ENCODE measurements around the gene CCPG1. TPM values are rescaled to one million over a fixed set of nuclear protein-coding genes. Genes with fewer than 3 reads are reported as not detected.

The CCPG1 gene
- total and polyA plus RNA-seq, 2 of the 13 experiments (the other 11 are each of a cell fraction or from before 2014, with no cell fraction given), result 16.1 to 19.5 TPM

DNA sequence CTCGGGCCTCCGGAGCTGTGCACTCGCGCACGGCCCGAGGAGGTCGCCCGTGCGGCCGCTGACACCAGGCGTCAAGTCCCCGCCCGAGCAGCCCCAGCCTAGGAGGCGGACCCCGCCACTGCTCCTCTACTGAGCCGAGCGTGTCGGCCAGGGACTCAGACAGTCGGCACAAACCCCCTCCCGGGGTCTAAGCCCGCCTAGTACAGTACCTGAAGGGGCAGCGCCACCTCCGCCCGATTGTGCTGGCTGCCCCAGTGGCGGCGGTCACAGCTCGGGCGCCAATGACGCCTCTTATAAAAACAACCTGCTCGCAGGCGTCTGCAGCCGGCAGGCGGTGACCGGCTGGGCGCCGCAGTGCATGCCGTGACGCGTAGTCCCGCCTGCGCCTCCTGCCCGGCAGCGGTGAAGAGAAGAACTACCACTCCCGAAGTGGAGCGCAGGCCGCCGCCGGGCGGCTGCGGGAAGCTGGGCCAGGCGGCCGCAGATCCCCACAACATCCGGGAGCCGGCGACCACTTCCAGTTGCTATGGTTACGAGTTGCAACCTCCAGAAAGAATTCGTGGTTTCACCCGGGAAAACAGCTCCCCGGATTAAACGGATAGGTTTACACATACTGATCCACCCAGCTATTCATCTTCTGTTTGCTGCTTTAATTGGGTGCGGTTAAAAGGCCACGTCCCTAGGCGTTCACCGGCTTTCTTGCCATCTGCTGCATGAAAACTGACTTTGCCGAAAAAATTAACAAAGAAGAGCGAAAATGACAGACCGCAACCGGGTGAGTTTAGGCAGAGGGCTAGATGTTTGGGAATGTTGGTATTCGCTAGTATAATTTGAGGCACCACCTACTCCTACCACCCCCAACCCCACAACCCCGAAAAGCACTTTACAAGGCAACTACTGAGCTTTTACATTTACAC is at the start of gene CCPG1, which contains the start of gene PIERCE2 (continued):
- TF ChIP-seq, protein P1, sequence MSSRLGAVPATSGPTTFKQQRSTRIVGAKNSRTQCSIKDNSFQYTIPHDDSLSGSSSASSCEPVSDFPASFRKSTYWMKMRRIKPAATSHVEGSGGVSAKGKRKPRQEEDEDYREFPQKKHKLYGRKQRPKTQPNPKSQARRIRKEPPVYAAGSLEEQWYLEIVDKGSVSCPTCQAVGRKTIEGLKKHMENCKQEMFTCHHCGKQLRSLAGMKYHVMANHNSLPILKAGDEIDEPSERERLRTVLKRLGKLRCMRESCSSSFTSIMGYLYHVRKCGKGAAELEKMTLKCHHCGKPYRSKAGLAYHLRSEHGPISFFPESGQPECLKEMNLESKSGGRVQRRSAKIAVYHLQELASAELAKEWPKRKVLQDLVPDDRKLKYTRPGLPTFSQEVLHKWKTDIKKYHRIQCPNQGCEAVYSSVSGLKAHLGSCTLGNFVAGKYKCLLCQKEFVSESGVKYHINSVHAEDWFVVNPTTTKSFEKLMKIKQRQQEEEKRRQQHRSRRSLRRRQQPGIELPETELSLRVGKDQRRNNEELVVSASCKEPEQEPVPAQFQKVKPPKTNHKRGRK (CRISPR knock-in tag; IDR thresholded peaks at IDR 0.05), result peak; percentile 82; the same call in 1 of the 2 replicates
- TF ChIP-seq NFIB (CRISPR knock-in tag; IDR thresholded peaks at IDR 0.05; ENCODE audit: borderline replicate concordance) (no peak), PHF21A (CRISPR knock-in tag; IDR thresholded peaks at IDR 0.05) (peak; percentile 86), ZNF274 (CRISPR knock-in tag; IDR thresholded peaks at IDR 0.05) (peak; percentile 87), DPF2 (CRISPR knock-in tag; IDR thresholded peaks at IDR 0.05; ENCODE audit: borderline replicate concordance, low read depth) (0 out of 2 replicates have a peak, but pooled peaks have one; percentile 25), TBX3 (IDR thresholded peaks at IDR 0.05; ENCODE audit: borderline replicate concordance) (peak; percentile 70; the same call in 1 of the 2 replicates), ZNF350 (CRISPR knock-in tag; IDR thresholded peaks at IDR 0.05; ENCODE audit: borderline replicate concordance, low read depth) (peak; percentile 77; the same call in 1 of the 2 replicates), SCMH1 (CRISPR knock-in tag; IDR thresholded peaks at IDR 0.05; ENCODE audit: borderline replicate concordance) (no peak)
- TF ChIP-seq, protein P2, sequence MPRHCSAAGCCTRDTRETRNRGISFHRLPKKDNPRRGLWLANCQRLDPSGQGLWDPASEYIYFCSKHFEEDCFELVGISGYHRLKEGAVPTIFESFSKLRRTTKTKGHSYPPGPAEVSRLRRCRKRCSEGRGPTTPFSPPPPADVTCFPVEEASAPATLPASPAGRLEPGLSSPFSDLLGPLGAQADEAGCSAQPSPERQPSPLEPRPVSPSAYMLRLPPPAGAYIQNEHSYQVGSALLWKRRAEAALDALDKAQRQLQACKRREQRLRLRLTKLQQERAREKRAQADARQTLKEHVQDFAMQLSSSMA (CRISPR knock-in tag; IDR thresholded peaks at IDR 0.05), result peak; percentile 82; the same call in 1 of the 2 replicates
- TF ChIP-seq, protein P3, sequence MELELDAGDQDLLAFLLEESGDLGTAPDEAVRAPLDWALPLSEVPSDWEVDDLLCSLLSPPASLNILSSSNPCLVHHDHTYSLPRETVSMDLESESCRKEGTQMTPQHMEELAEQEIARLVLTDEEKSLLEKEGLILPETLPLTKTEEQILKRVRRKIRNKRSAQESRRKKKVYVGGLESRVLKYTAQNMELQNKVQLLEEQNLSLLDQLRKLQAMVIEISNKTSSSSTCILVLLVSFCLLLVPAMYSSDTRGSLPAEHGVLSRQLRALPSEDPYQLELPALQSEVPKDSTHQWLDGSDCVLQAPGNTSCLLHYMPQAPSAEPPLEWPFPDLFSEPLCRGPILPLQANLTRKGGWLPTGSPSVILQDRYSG (CRISPR knock-in tag; IDR thresholded peaks at IDR 0.05), result no peak
- TF ChIP-seq, protein P4, sequence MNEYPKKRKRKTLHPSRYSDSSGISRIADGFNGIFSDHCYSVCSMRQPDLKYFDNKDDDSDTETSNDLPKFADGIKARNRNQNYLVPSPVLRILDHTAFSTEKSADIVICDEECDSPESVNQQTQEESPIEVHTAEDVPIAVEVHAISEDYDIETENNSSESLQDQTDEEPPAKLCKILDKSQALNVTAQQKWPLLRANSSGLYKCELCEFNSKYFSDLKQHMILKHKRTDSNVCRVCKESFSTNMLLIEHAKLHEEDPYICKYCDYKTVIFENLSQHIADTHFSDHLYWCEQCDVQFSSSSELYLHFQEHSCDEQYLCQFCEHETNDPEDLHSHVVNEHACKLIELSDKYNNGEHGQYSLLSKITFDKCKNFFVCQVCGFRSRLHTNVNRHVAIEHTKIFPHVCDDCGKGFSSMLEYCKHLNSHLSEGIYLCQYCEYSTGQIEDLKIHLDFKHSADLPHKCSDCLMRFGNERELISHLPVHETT (CRISPR knock-in tag; conservative IDR thresholded peaks at IDR 0.05), result peak; percentile 30; the same call in 1 of the 2 replicates
- TF ChIP-seq, protein P5, sequence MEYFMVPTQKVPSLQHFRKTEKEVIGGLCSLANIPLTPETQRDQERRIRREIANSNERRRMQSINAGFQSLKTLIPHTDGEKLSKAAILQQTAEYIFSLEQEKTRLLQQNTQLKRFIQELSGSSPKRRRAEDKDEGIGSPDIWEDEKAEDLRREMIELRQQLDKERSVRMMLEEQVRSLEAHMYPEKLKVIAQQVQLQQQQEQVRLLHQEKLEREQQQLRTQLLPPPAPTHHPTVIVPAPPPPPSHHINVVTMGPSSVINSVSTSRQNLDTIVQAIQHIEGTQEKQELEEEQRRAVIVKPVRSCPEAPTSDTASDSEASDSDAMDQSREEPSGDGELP (IDR thresholded peaks at IDR 0.05; ENCODE audit: borderline replicate concordance, low read depth), result peak; percentile 82; the same call in 1 of the 2 replicates
- TF ChIP-seq, protein P6, sequence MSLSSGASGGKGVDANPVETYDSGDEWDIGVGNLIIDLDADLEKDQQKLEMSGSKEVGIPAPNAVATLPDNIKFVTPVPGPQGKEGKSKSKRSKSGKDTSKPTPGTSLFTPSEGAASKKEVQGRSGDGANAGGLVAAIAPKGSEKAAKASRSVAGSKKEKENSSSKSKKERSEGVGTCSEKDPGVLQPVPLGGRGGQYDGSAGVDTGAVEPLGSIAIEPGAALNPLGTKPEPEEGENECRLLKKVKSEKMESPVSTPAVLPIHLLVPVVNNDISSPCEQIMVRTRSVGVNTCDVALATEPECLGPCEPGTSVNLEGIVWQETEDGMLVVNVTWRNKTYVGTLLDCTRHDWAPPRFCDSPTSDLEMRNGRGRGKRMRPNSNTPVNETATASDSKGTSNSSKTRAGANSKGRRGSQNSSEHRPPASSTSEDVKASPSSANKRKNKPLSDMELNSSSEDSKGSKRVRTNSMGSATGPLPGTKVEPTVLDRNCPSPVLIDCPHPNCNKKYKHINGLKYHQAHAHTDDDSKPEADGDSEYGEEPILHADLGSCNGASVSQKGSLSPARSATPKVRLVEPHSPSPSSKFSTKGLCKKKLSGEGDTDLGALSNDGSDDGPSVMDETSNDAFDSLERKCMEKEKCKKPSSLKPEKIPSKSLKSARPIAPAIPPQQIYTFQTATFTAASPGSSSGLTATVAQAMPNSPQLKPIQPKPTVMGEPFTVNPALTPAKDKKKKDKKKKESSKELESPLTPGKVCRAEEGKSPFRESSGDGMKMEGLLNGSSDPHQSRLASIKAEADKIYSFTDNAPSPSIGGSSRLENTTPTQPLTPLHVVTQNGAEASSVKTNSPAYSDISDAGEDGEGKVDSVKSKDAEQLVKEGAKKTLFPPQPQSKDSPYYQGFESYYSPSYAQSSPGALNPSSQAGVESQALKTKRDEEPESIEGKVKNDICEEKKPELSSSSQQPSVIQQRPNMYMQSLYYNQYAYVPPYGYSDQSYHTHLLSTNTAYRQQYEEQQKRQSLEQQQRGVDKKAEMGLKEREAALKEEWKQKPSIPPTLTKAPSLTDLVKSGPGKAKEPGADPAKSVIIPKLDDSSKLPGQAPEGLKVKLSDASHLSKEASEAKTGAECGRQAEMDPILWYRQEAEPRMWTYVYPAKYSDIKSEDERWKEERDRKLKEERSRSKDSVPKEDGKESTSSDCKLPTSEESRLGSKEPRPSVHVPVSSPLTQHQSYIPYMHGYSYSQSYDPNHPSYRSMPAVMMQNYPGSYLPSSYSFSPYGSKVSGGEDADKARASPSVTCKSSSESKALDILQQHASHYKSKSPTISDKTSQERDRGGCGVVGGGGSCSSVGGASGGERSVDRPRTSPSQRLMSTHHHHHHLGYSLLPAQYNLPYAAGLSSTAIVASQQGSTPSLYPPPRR (CRISPR knock-in tag; IDR thresholded peaks at IDR 0.05; ENCODE audit: borderline replicate concordance), result peak; percentile 64; the same call in 1 of the 2 replicates
- TF ChIP-seq, protein P7, sequence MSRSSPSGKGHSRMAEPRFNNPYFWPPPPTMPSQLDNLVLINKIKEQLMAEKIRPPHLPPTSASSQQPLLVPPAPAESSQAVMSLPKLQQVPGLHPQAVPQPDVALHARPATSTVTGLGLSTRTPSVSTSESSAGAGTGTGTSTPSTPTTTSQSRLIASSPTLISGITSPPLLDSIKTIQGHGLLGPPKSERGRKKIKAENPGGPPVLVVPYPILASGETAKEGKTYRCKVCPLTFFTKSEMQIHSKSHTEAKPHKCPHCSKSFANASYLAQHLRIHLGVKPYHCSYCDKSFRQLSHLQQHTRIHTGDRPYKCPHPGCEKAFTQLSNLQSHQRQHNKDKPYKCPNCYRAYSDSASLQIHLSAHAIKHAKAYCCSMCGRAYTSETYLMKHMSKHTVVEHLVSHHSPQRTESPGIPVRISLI (CRISPR knock-in tag; IDR thresholded peaks at IDR 0.05; ENCODE audit: borderline replicate concordance), result peak; percentile 49; the same call in 1 of the 2 replicates

Measured in HepG2 (cell line).